ENCODE results near the gene RING1.

- TF ChIP-seq CTCF (IDR thresholded peaks at IDR 0.05; ENCODE audit: low read length) (no peak), EZH2 (optimal IDR thresholded peaks at IDR 0.05; ENCODE audit: low read depth, low read length) (no peak), EZH2phosphoT487 (IDR thresholded peaks at IDR 0.05; ENCODE audit: low read length) (no peak)
Measured at GRCh38 chr6:33193619-33194018, 14.7 kb upstream of the RING1 start.
